ENCODE data around the gene HSF5. TPM values are rescaled to one million over a fixed set of nuclear protein-coding genes. Genes with fewer than 3 reads are reported as not detected.

The HSF5 gene
- total RNA-seq, 2 experiments from 2014 or later: 1.6 to 1.7 TPM

GRCh38 chr17:58385359-58385899 is 102.8 kb downstream of the HSF5 start:
- ChIA-PET POLR2A (interaction anchor here (1.2 kb wide), 1 partner anchor 57 kb away, joined by 3 read pairs; the partner anchor contains the start of gene TSPOAP1), CTCF (no interaction called here)
- no peaks in the 10 kb centered on the region for H3K27me3 ChIP-seq (ENCODE audit: control insufficient read depth in 1 of 2, insufficient read depth in 2 of 2, low read length in 2 of 2)
- peaks cover 11% of the 10 kb centered on the region for H3K4me1 ChIP-seq (ENCODE audit: insufficient read depth, low read length)
- Mint-ChIP-seq H3K27me3 (no peaks in the 10 kb centered on the region), H3K4me3 (no peak overlapping the region), H3K9me3 (no peaks in the 10 kb centered on the region), H3K4me1 (ENCODE audit: low read depth) (peaks cover 22% of the 10 kb centered on the region), H3K27ac (no peak overlapping the region), H3K36me3 (ENCODE audit: low read depth) (no peaks in the 10 kb centered on the region)
- DNase-seq (no peak), ATAC-seq (ENCODE audit: poor library complexity) (no peak)
- H3K9me3 ChIP-seq (ENCODE audit: control insufficient read depth in 1 of 2, insufficient read depth in 1 of 2, low read length in 2 of 2): no peaks in the 10 kb centered on the region
- no peak overlapping the region for H3K4me3 ChIP-seq (ENCODE audit: low read length)
- H3K27ac ChIP-seq (ENCODE audit: low read depth in 1 of 2, low read length in 2 of 2): no peak overlapping the region
- TF ChIP-seq CTCF (IDR thresholded peaks at IDR 0.05): no peak
- no peaks in the 10 kb centered on the region for H3K36me3 ChIP-seq (ENCODE audit: insufficient read depth, low read length)
- intact Hi-C loops (cut with DNase I, micrococcal nuclease): no loop called here

DNA sequence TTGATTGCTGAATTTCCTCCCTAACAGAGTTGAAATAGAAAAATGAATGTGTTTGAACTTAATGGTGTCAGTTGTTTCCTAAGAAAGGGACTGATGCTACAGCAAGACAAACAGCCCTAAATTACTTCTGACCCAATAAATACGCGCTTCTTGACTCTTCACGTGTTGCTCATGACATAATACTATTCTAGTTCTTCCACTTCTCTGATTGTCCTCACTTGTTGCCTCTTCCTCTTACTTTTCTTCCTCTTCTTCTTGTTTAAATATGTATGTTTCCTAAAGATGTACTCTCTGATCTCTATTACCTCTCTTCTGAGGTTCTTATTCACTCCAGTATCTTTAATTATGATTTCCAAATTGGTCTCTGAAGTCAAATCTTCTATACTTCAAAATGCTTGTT is 103.3 kb downstream of the HSF5 start:
- Mint-ChIP-seq H3K27ac (no peak overlapping the region), H3K4me1 (ENCODE audit: low read depth) (peaks cover 23% of the 10 kb centered on the region), H3K36me3 (ENCODE audit: low read depth) (no peaks in the 10 kb centered on the region), H3K9me3 (no peaks in the 10 kb centered on the region), H3K4me3 (no peak overlapping the region), H3K27me3 (no peaks in the 10 kb centered on the region)
- H3K36me3 ChIP-seq (ENCODE audit: insufficient read depth, low read length): no peaks in the 10 kb centered on the region
- no peaks in the 10 kb centered on the region for H3K27me3 ChIP-seq (ENCODE audit: control insufficient read depth in 1 of 2, insufficient read depth in 2 of 2, low read length in 2 of 2)
- no peak overlapping the region for H3K4me3 ChIP-seq (ENCODE audit: low read length)
- TF ChIP-seq CTCF (IDR thresholded peaks at IDR 0.05): no peak
- intact Hi-C loops (cut with DNase I, micrococcal nuclease): no loop called here
- peaks cover 11% of the 10 kb centered on the region for H3K4me1 ChIP-seq (ENCODE audit: insufficient read depth, low read length)
- CTCF ChIA-PET: no interaction called here
- DNase-seq (no peak), ATAC-seq (ENCODE audit: poor library complexity) (no peak)
- H3K27ac ChIP-seq (ENCODE audit: low read depth in 1 of 2, low read length in 2 of 2): no peak overlapping the region
- POLR2A ChIA-PET: interaction anchor here (1.2 kb wide), 1 partner anchor 57 kb away, joined by 3 read pairs; the partner anchor contains the start of gene TSPOAP1
- H3K9me3 ChIP-seq (ENCODE audit: control insufficient read depth in 1 of 2, insufficient read depth in 1 of 2, low read length in 2 of 2): no peaks in the 10 kb centered on the region

DNA sequence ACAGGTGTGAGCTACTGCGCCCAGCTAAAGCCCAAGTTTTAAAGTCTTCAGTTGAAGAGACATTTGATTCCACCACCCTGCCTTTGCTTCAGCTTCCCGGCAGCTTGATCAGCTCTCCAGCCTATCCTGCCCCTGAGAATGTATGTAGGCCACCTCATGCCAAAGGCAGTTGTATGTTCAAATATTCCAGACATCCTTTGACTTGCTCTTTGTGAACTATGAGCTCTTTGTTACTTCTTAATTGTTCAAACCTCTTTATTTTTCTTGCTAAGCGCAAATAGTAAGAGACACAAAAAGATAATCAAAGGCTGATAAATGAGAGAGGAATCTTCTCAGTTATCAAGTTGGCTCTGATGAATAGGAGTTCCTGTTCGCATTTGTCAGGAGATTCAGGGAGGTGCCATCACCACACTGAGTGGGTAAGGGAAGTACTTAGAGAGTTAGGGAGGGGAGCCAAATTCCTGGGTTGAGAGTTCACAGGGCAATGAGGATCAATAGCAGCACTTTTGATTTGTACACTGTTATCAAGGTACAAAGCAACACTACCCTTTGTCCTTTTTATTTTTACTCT is 104.2 kb downstream of the HSF5 start:
- intact Hi-C loops (cut with DNase I, micrococcal nuclease): no loop called here
- Mint-ChIP-seq H3K27ac (no peak overlapping the region), H3K4me1 (ENCODE audit: low read depth) (peaks cover 32% of the 10 kb centered on the region), H3K4me3 (no peak overlapping the region), H3K9me3 (no peaks in the 10 kb centered on the region), H3K27me3 (no peaks in the 10 kb centered on the region), H3K36me3 (ENCODE audit: low read depth) (no peaks in the 10 kb centered on the region)
- CTCF ChIA-PET: no interaction called here
- Histone ChIP-seq H3K36me3 (ENCODE audit: insufficient read depth, low read length) (no peaks in the 10 kb centered on the region), H3K27me3 (ENCODE audit: control insufficient read depth in 1 of 2, insufficient read depth in 2 of 2, low read length in 2 of 2) (no peaks in the 10 kb centered on the region), H3K4me1 (ENCODE audit: insufficient read depth, low read length) (peaks cover 20% of the 10 kb centered on the region), H3K27ac (ENCODE audit: low read depth in 1 of 2, low read length in 2 of 2) (no peak overlapping the region), H3K9me3 (ENCODE audit: control insufficient read depth in 1 of 2, insufficient read depth in 1 of 2, low read length in 2 of 2) (no peaks in the 10 kb centered on the region), H3K4me3 (ENCODE audit: low read length) (no peak overlapping the region)
- DNase-seq: no peak
- POLR2A ChIA-PET: interaction anchor here (1.7 kb wide), 1 partner anchor 39 kb away, joined by 4 read pairs; no protein-coding TSS in a partner anchor
- no peak for ATAC-seq (ENCODE audit: poor library complexity)
- TF ChIP-seq CTCF (IDR thresholded peaks at IDR 0.05): no peak
